Fibroblast of skin of left biceps (primary cell): ENCODE results near the gene NMNAT2.
"Not testable (repeated sequence)": the region's sequence is repeated elsewhere in the genome, so short reads cannot be mapped to it uniquely, and the experiment has no call there.

Experiments
- DNase-seq, 2 experiments: peaks; one replicate each; pipeline ENCODE4 v3.0.0-alpha.2; 2013; ENCODE audit warnings: low read depth in 2 of 2

NMNAT2 gene

GRCh38 chr1:183288583-183288982 lies 129.6 kb downstream of the NMNAT2 start:
- no peak for DNase-seq

- DNase-seq, result no peak
These were observed 130.9 kb downstream of the NMNAT2 start for GRCh38 chr1:183287191-183287675.

- no peak for DNase-seq
These were observed 132.4 kb downstream of the NMNAT2 start for GRCh38 chr1:183285746-183286145.

GRCh38 chr1:183285256-183285655 lies 132.9 kb downstream of the NMNAT2 start:
- DNase-seq, result no peak

GRCh38 chr1:183284086-183284485 lies 134.1 kb downstream of the NMNAT2 start:
- no peak for DNase-seq

- no peak for DNase-seq
These were observed 134.9 kb downstream of the NMNAT2 start for GRCh38 chr1:183283286-183283685.

- no peak for DNase-seq
These were observed 135.9 kb downstream of the NMNAT2 start for GRCh38 chr1:183282101-183282855.

- DNase-seq, result peak; percentile 70 to 74
These were observed 136.6 kb downstream of the NMNAT2 start for GRCh38 chr1:183281553-183282091.

- no peak for DNase-seq
These were observed 137.1 kb downstream of the NMNAT2 start for GRCh38 chr1:183281039-183281438.

- DNase-seq, result peak in 1 of 2 experiments; percentile 34
These were observed 138.3 kb downstream of the NMNAT2 start for GRCh38 chr1:183279835-183280234.

GRCh38 chr1:183278739-183279591 lies 139.2 kb downstream of the NMNAT2 start:
- no peak for DNase-seq

- DNase-seq, result peak in 1 of 2 experiments; percentile 31
These were observed 140.1 kb downstream of the NMNAT2 start for GRCh38 chr1:183277821-183278738.

GRCh38 chr1:183276386-183277080 lies 141.6 kb downstream of the NMNAT2 start:
- no peak for DNase-seq

- no peak for DNase-seq
These were observed 142.9 kb downstream of the NMNAT2 start for GRCh38 chr1:183275322-183275721.

- no peak for DNase-seq
These were observed 143.3 kb downstream of the NMNAT2 start for GRCh38 chr1:183274836-183275235.

GRCh38 chr1:183273984-183274383 lies 144.2 kb downstream of the NMNAT2 start:
- not testable (repeated sequence) for DNase-seq

- DNase-seq, result no peak
These were observed 144.9 kb downstream of the NMNAT2 start for GRCh38 chr1:183273300-183273699.

GRCh38 chr1:183272390-183272848 lies 145.8 kb downstream of the NMNAT2 start:
- DNase-seq, result peak in 1 of 2 experiments; percentile 41

GRCh38 chr1:183270541-183271141 lies 147.5 kb downstream of the NMNAT2 start:
- peak; percentile 71 to 80 for DNase-seq
